PC-9 (cell line): ENCODE data around the gene PAXX. TPM values are rescaled to one million over a fixed set of nuclear protein-coding genes. Genes with fewer than 3 reads are reported as not detected.

Source experiments
- BruUV-seq: library from RNA; stranded (reverse); fragments of 400-500 nt; replicated peaks from 2 replicates; lab custom pipeline; 2021; lab: Mats Ljungman, UMichigan
- CTCF ChIA-PET: fragments of 300-600 bp; sonication (Branson Sonifier 250); formaldehyde crosslinking; loops from one replicate; lab custom pipeline; 2022; ENCODE audit warnings: antibody characterized with exemption; lab: Charles Lee
- POLR2A ChIA-PET: fragments of 300-600 bp; sonication (Branson Sonifier 250); formaldehyde crosslinking; loops from one replicate; lab custom pipeline; 2022; ENCODE audit warnings: antibody characterized with exemption; ENCODE audit not compliant: unreplicated experiment; lab: Charles Lee
- DNase-seq, 2 experiments: peaks; one replicate each; pipeline versions ENCODE4 v3.0.0 to v3.0.0-alpha.2; 2015 to 2022; ENCODE audit warnings: mixed read lengths in 1 of 2
- H2AFZ ChIP-seq: fragments of 200-600 bp; sonication (generic); 2 replicates; pipeline ENCODE4 v1.8.1; 2017; ENCODE audit warnings: antibody characterized with exemption
- H3F3A ChIP-seq: fragments of 200-600 bp; sonication (generic); 2 replicates; pipeline ENCODE4 v1.8.1; 2017; ENCODE audit warnings: antibody characterized with exemption, mild to moderate bottlenecking, low read depth; ENCODE audit not compliant: insufficient read depth
- H3K27ac ChIP-seq: fragments of 200-600 bp; sonication (generic); 2 replicates; pipeline ENCODE4 v1.6.1; 2016; ENCODE audit warnings: mixed run types
- H3K27me3 ChIP-seq: fragments of 200-600 bp; sonication (generic); 2 replicates; pipeline ENCODE4 v1.6.1; 2016; ENCODE audit warnings: low read depth, mixed run types; ENCODE audit not compliant: insufficient read depth
- H3K36me3 ChIP-seq: fragments of 200-600 bp; sonication (generic); 2 replicates; pipeline ENCODE4 v1.6.1; 2016; ENCODE audit warnings: low read depth, mixed run types
- H3K4me1 ChIP-seq: fragments of 200-600 bp; sonication (generic); replicated peaks from 2 replicates; pipeline ENCODE4 v1.6.1; 2016; ENCODE audit warnings: mixed run types; ENCODE audit not compliant: insufficient read depth
- H3K4me2 ChIP-seq: fragments of 200-600 bp; sonication (generic); 2 replicates; pipeline ENCODE4 v1.6.1; 2017; ENCODE audit warnings: mixed run types
- H3K4me3 ChIP-seq: fragments of 200-600 bp; sonication (generic); 2 replicates; pipeline ENCODE4 v1.6.1; 2016; ENCODE audit warnings: mixed run types
- H3K79me2 ChIP-seq: fragments of 200-600 bp; sonication (generic); 2 replicates; pipeline ENCODE4 v1.6.1; 2017; ENCODE audit warnings: low read depth, mixed run types
- H3K9me2 ChIP-seq: fragments of 200-600 bp; sonication (generic); 2 replicates; pipeline ENCODE4 v1.8.1; 2017; ENCODE audit warnings: mild to moderate bottlenecking; ENCODE audit not compliant: insufficient read depth
- H3K9me3 ChIP-seq: fragments of 200-600 bp; sonication (generic); 2 replicates; pipeline ENCODE4 v1.8.1; 2016; ENCODE audit warnings: low read depth; ENCODE audit not compliant: insufficient read depth
- H4K20me1 ChIP-seq: fragments of 200-600 bp; sonication (generic); 2 replicates; pipeline ENCODE4 v1.8.1; 2017; ENCODE audit not compliant: insufficient read depth
- CTCF ChIP-seq: fragments of 200-600 bp; sonication (generic); conservative IDR thresholded peaks from 2 replicates; pipeline ENCODE4 v1.6.1; 2017; ENCODE audit warnings: mixed run types, antibody characterized with exemption, mild to moderate bottlenecking, moderate library complexity
- EZH2 ChIP-seq: fragments of 200-600 bp; sonication (generic); IDR thresholded peaks from 2 replicates; pipeline ENCODE4 v1.8.0; 2017; ENCODE audit warnings: antibody characterized with exemption, low read depth
- intact Hi-C: fragments of 100-400 bp; cut with micrococcal nuclease; formaldehyde crosslinking; loops from one replicate; pipeline ENCODE4 v1.10.0; 2022; ENCODE audit not compliant: unreplicated experiment
- total RNA-seq: library from RNA; stranded (reverse); gene quantifications from 2 replicates; pipeline ENCODE4 v1.2.3, GENCODE V29; 2021

The PAXX gene
- total RNA-seq, 1 experiment from 2014 or later = 54.9 TPM

GRCh38 chr9:136977223-136977622 lies 15.0 kb upstream of the PAXX start, which contains the start of gene PTGDS:
Gene PTGDS (plus strand): TSS chr9:136977504. CDS start chr9:136977579, 75 bp downstream.
- ChIA-PET POLR2A (no interaction called here), CTCF (no interaction called here)
- Histone ChIP-seq H3K27me3 (no peaks in the 10 kb centered on the region), H3K79me2 (no peaks in the 10 kb centered on the region), H4K20me1 (no peaks in the 10 kb centered on the region), H3F3A (peaks cover 12% of the 10 kb centered on the region; the same call in 1 of the 2 replicates), H3K4me1 (peaks cover 3% of the 10 kb centered on the region; the same call in 1 of the 2 replicates), H2AFZ (no peak within 1 kb of the TSS), H3K4me2 (peak within 1 kb of the TSS; percentile 66), H3K9me3 (no peaks in the 10 kb centered on the region), H3K4me3 (peak within 1 kb of the TSS; percentile 38; the same call in 1 of the 2 replicates), H3K27ac (no peak within 1 kb of the TSS), H3K36me3 (no peaks in the 10 kb centered on the region), H3K9me2 (no peaks in the 10 kb centered on the region)
- intact Hi-C loops = no loop called here
- BruUV-seq = no TSS peak
- DNase-seq = no peak
- TF ChIP-seq EZH2 (no peak), CTCF (no peak)

DNA sequence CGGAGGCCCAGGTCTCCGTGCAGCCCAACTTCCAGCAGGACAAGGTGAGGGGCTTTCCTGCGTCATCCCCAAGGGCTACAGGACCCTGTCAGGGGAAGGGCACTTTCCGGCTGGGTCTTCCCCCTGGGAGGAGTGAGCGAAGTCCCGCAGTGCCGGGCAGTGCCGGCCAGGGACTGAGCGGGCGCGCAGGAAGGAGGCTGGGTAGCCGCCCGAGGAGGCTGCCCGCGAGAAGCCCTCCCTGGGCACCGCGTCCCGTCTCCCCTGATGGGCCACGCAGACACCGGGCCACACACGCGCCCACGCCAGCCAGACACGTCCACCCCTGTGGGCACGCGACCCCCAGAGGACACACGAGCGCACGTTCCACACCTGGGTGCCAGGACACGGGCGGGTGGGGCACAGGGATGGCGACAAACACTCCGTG lies 14.6 kb upstream of the PAXX start:
- Histone ChIP-seq H3K4me1 (peaks cover 7% of the 10 kb centered on the region), H3K4me3 (peak overlapping the region; percentile 38; the same call in 1 of the 2 replicates), H3K4me2 (peak overlapping the region; percentile 66), H3K79me2 (no peaks in the 10 kb centered on the region), H3F3A (peaks cover 12% of the 10 kb centered on the region; the same call in 1 of the 2 replicates), H3K36me3 (no peaks in the 10 kb centered on the region), H2AFZ (no peak overlapping the region), H3K27me3 (no peaks in the 10 kb centered on the region), H3K27ac (no peak overlapping the region), H3K9me2 (no peaks in the 10 kb centered on the region), H3K9me3 (no peaks in the 10 kb centered on the region), H4K20me1 (no peaks in the 10 kb centered on the region)
- POLR2A ChIA-PET = no interaction called here
- intact Hi-C loops = no loop called here
- no TSS peak for BruUV-seq
- DNase-seq = no peak
- TF ChIP-seq CTCF (no peak), EZH2 (no peak)
- CTCF ChIA-PET = interaction anchor here (0.6 to 1.0 kb wide), 2 partner anchors 28 to 30 kb away, joined by 4 to 5 read pairs; no protein-coding TSS in a partner anchor

DNA sequence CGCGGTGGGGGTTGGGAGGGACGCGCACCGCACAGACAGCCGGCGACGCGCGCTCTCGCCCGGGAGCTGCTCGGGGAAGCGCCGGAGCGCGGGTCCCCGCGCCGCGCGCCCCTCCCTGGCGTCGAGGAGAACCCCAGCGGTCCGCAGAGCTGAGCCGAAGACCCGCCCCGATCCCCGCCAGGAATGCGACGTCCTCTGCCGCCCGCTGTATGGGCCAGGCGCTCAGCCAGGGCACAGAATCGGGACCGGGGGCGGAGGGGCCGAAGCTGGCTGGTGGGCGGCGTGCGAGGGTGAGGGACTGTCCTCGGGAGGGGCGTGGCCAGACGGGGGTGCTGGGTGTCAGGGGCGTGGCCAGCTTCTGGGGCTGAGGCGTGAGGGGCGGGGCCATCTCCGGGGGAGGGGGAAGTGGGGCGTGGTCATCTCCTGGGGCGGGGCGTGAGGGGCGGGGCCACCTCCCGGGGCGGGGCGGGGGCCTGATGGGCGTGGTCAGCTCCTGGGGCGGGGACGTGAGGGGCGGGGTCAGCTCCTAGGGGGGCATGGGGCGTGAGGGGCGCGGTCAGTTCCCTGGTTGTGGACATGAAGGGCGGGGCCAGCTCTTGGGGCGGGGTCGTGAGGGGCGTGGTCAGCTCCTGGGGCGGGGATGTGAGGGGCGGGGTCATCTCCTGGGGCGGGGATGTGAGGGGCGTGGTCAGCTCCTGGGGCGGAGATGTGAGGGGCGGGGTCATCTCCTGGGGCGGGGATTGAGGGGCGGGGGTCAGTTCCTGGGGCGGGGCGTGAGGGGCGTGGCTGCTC lies 14.0 kb upstream of the PAXX start:
- peaks cover 9% of the 10 kb centered on the region for H3K4me1 ChIP-seq
- H4K20me1 ChIP-seq = no peaks in the 10 kb centered on the region
- H3K4me2 ChIP-seq = peak overlapping the region; percentile 66
- no peaks in the 10 kb centered on the region for H3K79me2 ChIP-seq
- H3F3A ChIP-seq = peaks cover 12% of the 10 kb centered on the region; the same call in 1 of the 2 replicates
- H3K27ac ChIP-seq = no peak overlapping the region
- DNase-seq = peak in 1 of 2 experiments; percentile 83
- intact Hi-C loops = no loop called here
- H3K4me3 ChIP-seq = peak overlapping the region; percentile 38; the same call in 1 of the 2 replicates
- H3K9me3 ChIP-seq = no peaks in the 10 kb centered on the region
- H3K27me3 ChIP-seq = no peaks in the 10 kb centered on the region
- CTCF ChIA-PET = interaction anchor here (0.5 to 1.1 kb wide), 12 partner anchors 15 to 767 kb away, joined by 3 to 9 read pairs (median 5); partner anchors contain the start of gene ENTPD2
- no peak overlapping the region for H2AFZ ChIP-seq
- H3K36me3 ChIP-seq = no peaks in the 10 kb centered on the region
- TF ChIP-seq CTCF (no peak), EZH2 (no peak)
- no TSS peak for BruUV-seq
- POLR2A ChIA-PET = interaction anchor here (0.5 to 1.1 kb wide), 9 partner anchors 14 to 617 kb away, joined by 3 to 21 read pairs (median 10); partner anchors contain the start of genes CLIC3, NRARP and PAXX
- H3K9me2 ChIP-seq = no peaks in the 10 kb centered on the region
